GM12872 (cell line): Measurements from ENCODE around the gene ROR1.

ENCODE experiments used
- CTCF ChIP-seq: IDR thresholded peaks from 3 replicates; pipeline ENCODE4 v1.5.1; 2011; ENCODE audit warnings: low read depth, mild to moderate bottlenecking, low read length, moderate library complexity; ENCODE audit not compliant: insufficient read depth

Gene ROR1

GRCh38 chr1:64183395-64184002, 409.7 kb downstream of the ROR1 start:
- TF ChIP-seq CTCF: no peak

GRCh38 chr1:64184003-64184440, 410.2 kb downstream of the ROR1 start:
- TF ChIP-seq CTCF: no peak

- TF ChIP-seq CTCF: no peak
Observed at GRCh38 chr1:64186138-64186897, 412.5 kb downstream of the ROR1 start.

- TF ChIP-seq CTCF: no peak
Observed at GRCh38 chr1:64186898-64187280, 413.1 kb downstream of the ROR1 start.

GRCh38 chr1:64187646-64188045, 413.8 kb downstream of the ROR1 start:
- no peak for TF ChIP-seq CTCF

GRCh38 chr1:64192290-64192689, 418.5 kb downstream of the ROR1 start:
- no peak for TF ChIP-seq CTCF

GRCh38 chr1:64194168-64195080, 420.6 kb downstream of the ROR1 start:
- TF ChIP-seq CTCF: no peak
